Measurements from ENCODE around the gene RBM4. TPM values are rescaled to one million over a fixed set of nuclear protein-coding genes. Genes with fewer than 3 reads are reported as not detected.

The RBM4 gene
- total and polyA plus RNA-seq, 4 donors: 36.9 to 59.2 (median 46.4) TPM

- TF ChIP-seq RAD21 (IDR thresholded peaks at IDR 0.05) (no peak), FOXA2 (IDR thresholded peaks at IDR 0.05) (no peak), HNF4A (conservative IDR thresholded peaks at IDR 0.05) (no peak), REST (IDR thresholded peaks at IDR 0.05) (no peak), JUND (IDR thresholded peaks at IDR 0.05) (no peak), GABPA (IDR thresholded peaks at IDR 0.05 in 1 of 2, conservative IDR thresholded peaks at IDR 0.05 in 1 of 2) (no peak), TAF1 (conservative IDR thresholded peaks at IDR 0.05) (no peak), EGR1 (IDR thresholded peaks at IDR 0.05; ENCODE audit: low read depth in 2 of 2) (no peak), YY1 (IDR thresholded peaks at IDR 0.05) (no peak), HNF4G (IDR thresholded peaks at IDR 0.05) (no peak), SP1 (IDR thresholded peaks at IDR 0.05) (no peak)
- WGBS: 96% methylated on average over 26 of the region's 26 CpGs
- H3K9ac ChIP-seq (ENCODE audit: low read depth in 1 of 2, low read length in 2 of 2): no peak overlapping the region
- H3K27me3 ChIP-seq (ENCODE audit: control insufficient read depth in 4 of 4, insufficient read depth in 4 of 4, low read length in 3 of 4): no peaks in the 10 kb centered on the region
- peaks cover 3 to 23% (median 19%) of the 10 kb centered on the region in 4 donors for H3K4me1 ChIP-seq (ENCODE audit: control insufficient read depth in 4 of 4, insufficient read depth in 4 of 4, low read length in 3 of 4)
- DNase-seq (ENCODE audit: low spot score): no peak
- no peaks in the 10 kb centered on the region for H3K9me3 ChIP-seq (ENCODE audit: control insufficient read depth in 4 of 4, low read length in 3 of 4)
- no peak overlapping the region for H3K27ac ChIP-seq (ENCODE audit: low read depth in 1 of 2, low read length in 2 of 2)
- H3K36me3 ChIP-seq (ENCODE audit: control insufficient read depth in 4 of 4, insufficient read depth in 3 of 4, low read depth in 1 of 4, low read length in 3 of 4): peaks cover 16 to 66% (median 51%) of the 10 kb centered on the region in 4 donors
- no peak overlapping the region for H3K4me3 ChIP-seq (ENCODE audit: low read depth in 1 of 3, low read length in 3 of 3)
Observed at GRCh38 chr11:66625041-66625751, 13.3 kb upstream of the RBM4 start.

- Histone ChIP-seq H3K4me3 (ENCODE audit: low read depth in 1 of 3, low read length in 3 of 3) (no peak overlapping the region), H3K9me3 (ENCODE audit: control insufficient read depth in 4 of 4, low read length in 3 of 4) (no peaks in the 10 kb centered on the region), H3K27me3 (ENCODE audit: control insufficient read depth in 4 of 4, insufficient read depth in 4 of 4, low read length in 3 of 4) (no peaks in the 10 kb centered on the region), H3K36me3 (ENCODE audit: control insufficient read depth in 4 of 4, insufficient read depth in 3 of 4, low read depth in 1 of 4, low read length in 3 of 4) (peaks cover 17 to 68% (median 53%) of the 10 kb centered on the region in 4 donors), H3K27ac (ENCODE audit: low read depth in 1 of 2, low read length in 2 of 2) (no peak overlapping the region), H3K9ac (ENCODE audit: low read depth in 1 of 2, low read length in 2 of 2) (no peak overlapping the region), H3K4me1 (ENCODE audit: control insufficient read depth in 4 of 4, insufficient read depth in 4 of 4, low read length in 3 of 4) (peaks cover 3 to 20% (median 16%) of the 10 kb centered on the region in 4 donors)
- DNase-seq (ENCODE audit: low spot score): no peak
- 90% methylated on average over 9 of the region's 9 CpGs for WGBS
- TF ChIP-seq YY1 (IDR thresholded peaks at IDR 0.05): no peak
- TF ChIP-seq HNF4G (IDR thresholded peaks at IDR 0.05): no peak
- TF ChIP-seq FOXA1 (IDR thresholded peaks at IDR 0.05): no peak
- no peak for TF ChIP-seq HNF4A (conservative IDR thresholded peaks at IDR 0.05)
Observed at GRCh38 chr11:66625752-66626149, 12.8 kb upstream of the RBM4 start.

- Histone ChIP-seq H3K4me1 (ENCODE audit: control insufficient read depth in 4 of 4, insufficient read depth in 4 of 4, low read length in 3 of 4) (peaks cover 3 to 15% (median 14%) of the 10 kb centered on the region in 4 donors), H3K27ac (ENCODE audit: low read depth in 1 of 2, low read length in 2 of 2) (no peak overlapping the region), H3K27me3 (ENCODE audit: control insufficient read depth in 4 of 4, insufficient read depth in 4 of 4, low read length in 3 of 4) (no peaks in the 10 kb centered on the region), H3K4me3 (ENCODE audit: low read depth in 1 of 3, low read length in 3 of 3) (no peak overlapping the region), H3K36me3 (ENCODE audit: control insufficient read depth in 4 of 4, insufficient read depth in 3 of 4, low read depth in 1 of 4, low read length in 3 of 4) (peaks cover 17 to 68% (median 53%) of the 10 kb centered on the region in 4 donors), H3K9me3 (ENCODE audit: control insufficient read depth in 4 of 4, low read length in 3 of 4) (no peaks in the 10 kb centered on the region), H3K9ac (ENCODE audit: low read depth in 1 of 2, low read length in 2 of 2) (no peak overlapping the region)
- WGBS: 97% methylated on average over 25 of the region's 25 CpGs
- no peak for DNase-seq (ENCODE audit: low spot score)
- TF ChIP-seq ZBTB33 (IDR thresholded peaks at IDR 0.05) (no peak), YY1 (IDR thresholded peaks at IDR 0.05) (no peak), CTCF (IDR thresholded peaks at IDR 0.05; ENCODE audit: low read depth, low read length, missing input control) (no peak), EGR1 (IDR thresholded peaks at IDR 0.05; ENCODE audit: low read depth in 2 of 2) (no peak), GABPA (IDR thresholded peaks at IDR 0.05 in 1 of 2, conservative IDR thresholded peaks at IDR 0.05 in 1 of 2) (no peak), JUND (IDR thresholded peaks at IDR 0.05) (no peak), NR2F2 (IDR thresholded peaks at IDR 0.05) (no peak), REST (IDR thresholded peaks at IDR 0.05) (no peak), HNF4A (conservative IDR thresholded peaks at IDR 0.05) (no peak)
Observed at GRCh38 chr11:66626382-66626781, 12.1 kb upstream of the RBM4 start.

Data from liver (tissue), 9 donors.